Measurements from ENCODE around the gene TRABD2A. TPM values are rescaled to one million over a fixed set of nuclear protein-coding genes. Genes with fewer than 3 reads are reported as not detected.

The TRABD2A gene
- total RNA-seq, 1 experiment from 2014 or later: 1.7 TPM

Other genes with a start within 250 kb of the TRABD2A start
- 755 and 770 TPM in 2 replicates for gene TMSB10, start 24.6 kb upstream of the TRABD2A start, total RNA-seq (2021)
- gene KCMF1, start 90.1 kb upstream of the TRABD2A start, total RNA-seq (2021): 110 and 113 TPM in 2 replicates